HG03442 (cell line): ENCODE measurements around the gene HIC2.
"Not testable (repeated sequence)": the region's sequence is repeated elsewhere in the genome, so short reads cannot be mapped to it uniquely, and the experiment has no call there.

Experiments used
- ATAC-seq: cut with Tn5 transposase; IDR thresholded peaks from one replicate; pipeline ENCODE4 v1.9.1; 2021; ENCODE audit warnings: mild to moderate bottlenecking, moderate library complexity; ENCODE audit not compliant: unreplicated experiment

HIC2 gene

GRCh38 chr22:21449531-21450319 is 32.6 kb downstream of the HIC2 start:
- no peak for ATAC-seq

- ATAC-seq: no peak
Measured at GRCh38 chr22:21450320-21450831, 33.2 kb downstream of the HIC2 start.

GRCh38 chr22:21450858-21451353 is 33.7 kb downstream of the HIC2 start:
- no peak for ATAC-seq

GRCh38 chr22:21451545-21452520 is 34.7 kb downstream of the HIC2 start:
- no peak for ATAC-seq

- not testable (repeated sequence) for ATAC-seq
Measured at GRCh38 chr22:21452666-21453065, 35.5 kb downstream of the HIC2 start.

GRCh38 chr22:21454998-21455333 is 37.8 kb downstream of the HIC2 start:
- not testable (repeated sequence) for ATAC-seq

- no peak for ATAC-seq
Measured at GRCh38 chr22:21455334-21456089, 38.3 kb downstream of the HIC2 start.

- no peak for ATAC-seq
Measured at GRCh38 chr22:21457023-21457787, 40.0 kb downstream of the HIC2 start.

GRCh38 chr22:21462672-21463071 is 45.5 kb downstream of the HIC2 start:
- ATAC-seq: not testable (repeated sequence)

GRCh38 chr22:21467337-21468193 is 50.4 kb downstream of the HIC2 start, which contains the start of gene TMEM191C:
Gene TMEM191C (plus strand): TSS chr22:21467387. CDS start chr22:21467460, 73 bp downstream.
- not testable (repeated sequence) for ATAC-seq

- peak; percentile 82 for ATAC-seq
Measured at GRCh38 chr22:21468194-21469096, 51.3 kb downstream of the HIC2 start.

- not testable (repeated sequence) for ATAC-seq
Measured at GRCh38 chr22:21469097-21469994, 52.2 kb downstream of the HIC2 start.

- ATAC-seq: not testable (repeated sequence)
Measured at GRCh38 chr22:21472984-21473383, 55.8 kb downstream of the HIC2 start.

GRCh38 chr22:21473664-21474063 is 56.5 kb downstream of the HIC2 start:
- not testable (repeated sequence) for ATAC-seq

- ATAC-seq: not testable (repeated sequence)
Measured at GRCh38 chr22:21484039-21484438, 66.9 kb downstream of the HIC2 start.

- ATAC-seq: not testable (repeated sequence)
Measured at GRCh38 chr22:21487723-21488122, 70.6 kb downstream of the HIC2 start.
